GM12892 (cell line): Measurements from ENCODE around the gene HCN2.

ENCODE experiments used
- POLR2A ChIP-seq: IDR thresholded peaks from 2 replicates; pipeline ENCODE4 v1.6.1; 2011; ENCODE audit warnings: low read depth, low read length, control low read depth
- POLR2AphosphoS5 ChIP-seq: IDR thresholded peaks from 2 replicates; pipeline ENCODE4 v1.6.1; 2011; ENCODE audit warnings: low read depth, low read length, control low read depth
- TAF1 ChIP-seq: IDR thresholded peaks from 2 replicates; pipeline ENCODE4 v1.6.1; 2011; ENCODE audit warnings: low read depth, mild to moderate bottlenecking, control low read depth, low read length, borderline replicate concordance

- no peak for TF ChIP-seq POLR2AphosphoS5
- TF ChIP-seq POLR2A: no peak
- no peak for TF ChIP-seq TAF1
Observed at GRCh38 chr19:650121-650520, 60.4 kb downstream of the HCN2 start.
